Dorsolateral prefrontal cortex (tissue), 118 donors: ENCODE measurements around the gene CNTNAP3B. TPM values are rescaled to one million over a fixed set of nuclear protein-coding genes. Genes with fewer than 3 reads are reported as not detected.

Source experiments
- total RNA-seq, 120 experiments: library from RNA; stranded (reverse); gene quantifications; one replicate each; pipeline versions ENCODE4 v1.2.3 to v1.2.4, GENCODE V29; 2022

CNTNAP3B gene
- total RNA-seq, 120 experiments from 2014 or later = 9.6 to 49.3 (median 29.5) TPM

Other genes with a start within 250 kb of the CNTNAP3B start
- under 1 TPM in 16 of 120 experiments, not detected in 104; 0.13 to 0.31 (median 0.20) TPM for gene SPATA31A6, start 54.2 kb upstream of the CNTNAP3B start, total RNA-seq